GM21360 (cell line): Measurements from ENCODE around the gene RGL2.
A peak's percentile ranks its signal among the peaks of the same experiment; 100 is the strongest.
"Not testable (repeated sequence)": the region's sequence is repeated elsewhere in the genome, so short reads cannot be mapped to it uniquely, and the experiment has no call there.

Source experiments
- ATAC-seq: cut with Tn5 transposase; IDR thresholded peaks from one replicate; pipeline ENCODE4 v1.9.1; 2021; ENCODE audit warnings: mild to moderate bottlenecking, moderate library complexity; ENCODE audit not compliant: unreplicated experiment

The RGL2 gene

GRCh38 chr6:33298773-33299236 lies at the start of gene RGL2:
Gene RGL2 (minus strand): TSS chr6:33298942. CDS start chr6:33298610, 332 bp downstream.
- ATAC-seq: peak; percentile 13

GRCh38 chr6:33347816-33348215 lies 49.1 kb upstream of the RGL2 start:
- ATAC-seq: no peak

DNA sequence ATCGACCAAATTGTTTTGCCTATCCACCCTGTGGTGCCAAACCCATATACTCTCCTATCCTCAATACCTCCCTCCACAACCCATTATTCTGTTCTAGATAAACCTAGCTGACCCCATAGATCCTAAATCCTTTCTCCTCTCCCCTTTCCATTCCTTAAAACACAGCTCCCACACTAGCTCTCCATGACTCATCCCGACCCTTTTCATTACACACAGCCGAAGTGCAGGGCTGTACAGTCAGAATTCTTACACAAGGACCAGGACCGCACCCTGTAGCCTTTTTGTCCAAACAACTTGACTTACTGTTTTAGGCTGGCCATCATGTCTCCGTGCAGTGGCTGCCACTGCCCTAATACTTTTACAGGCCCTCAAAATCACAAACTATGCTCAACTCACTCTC lies 48.2 kb upstream of the RGL2 start:
- not testable (repeated sequence) for ATAC-seq

- no peak for ATAC-seq
Measured at GRCh38 chr6:33344701-33345697, 46.3 kb upstream of the RGL2 start.

DNA sequence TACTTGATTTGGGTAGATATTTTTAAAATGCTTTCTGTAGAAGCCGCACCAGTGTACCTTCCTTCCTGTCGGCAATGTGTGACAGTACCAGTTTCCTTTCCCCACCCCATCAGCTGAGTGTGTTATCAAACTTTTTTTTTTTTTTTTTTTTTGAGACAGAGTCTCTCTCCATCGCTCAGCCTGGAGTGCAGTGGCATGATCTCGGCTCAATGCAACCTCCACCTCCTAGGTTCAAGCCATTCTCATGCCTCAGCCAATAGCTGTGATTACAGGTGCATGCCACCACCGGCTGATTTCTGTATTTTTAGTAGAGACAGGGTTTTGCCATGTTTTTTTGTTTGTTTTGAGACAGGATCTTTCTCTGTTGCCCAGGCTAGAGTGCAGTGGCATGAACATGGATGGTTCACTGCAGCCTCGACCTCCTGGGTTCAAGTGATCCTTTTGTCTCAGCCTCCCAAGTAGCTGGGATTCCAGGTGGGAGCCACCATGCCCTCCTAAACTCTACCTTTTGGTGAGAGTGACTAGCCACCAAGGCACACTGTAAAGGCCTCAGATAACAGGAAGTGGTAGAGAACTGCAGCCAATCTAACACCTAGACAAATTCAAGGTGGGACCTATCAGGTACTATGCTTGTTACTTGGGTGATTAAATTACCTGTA lies 45.3 kb upstream of the RGL2 start:
- no peak for ATAC-seq

- ATAC-seq: not testable (repeated sequence)
Measured at GRCh38 chr6:33343606-33343952, 44.8 kb upstream of the RGL2 start.

- ATAC-seq: no peak
Measured at GRCh38 chr6:33339193-33339592, 40.5 kb upstream of the RGL2 start.

GRCh38 chr6:33336495-33336894 lies 37.8 kb upstream of the RGL2 start:
- no peak for ATAC-seq

- ATAC-seq: no peak
Measured at GRCh38 chr6:33335916-33336315, 37.2 kb upstream of the RGL2 start.

DNA sequence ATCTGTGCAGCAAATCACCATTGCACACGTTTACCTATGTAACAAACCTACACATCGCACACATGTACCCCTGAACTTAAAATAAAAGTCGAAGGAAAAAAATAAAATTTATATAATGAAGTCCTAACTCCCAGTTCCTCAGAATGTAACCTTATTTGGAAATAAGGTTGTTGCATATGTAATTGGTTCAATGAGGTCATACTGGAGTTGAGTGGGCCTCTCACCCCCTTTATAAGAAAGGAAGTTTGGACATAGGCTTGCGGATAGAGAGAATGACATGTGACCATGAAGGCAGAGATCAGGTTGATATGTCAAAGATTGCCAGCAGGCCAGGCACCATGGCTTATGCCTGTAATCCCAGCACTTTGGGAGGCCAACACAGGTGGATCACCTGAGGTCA lies 34.9 kb upstream of the RGL2 start:
- no peak for ATAC-seq

DNA sequence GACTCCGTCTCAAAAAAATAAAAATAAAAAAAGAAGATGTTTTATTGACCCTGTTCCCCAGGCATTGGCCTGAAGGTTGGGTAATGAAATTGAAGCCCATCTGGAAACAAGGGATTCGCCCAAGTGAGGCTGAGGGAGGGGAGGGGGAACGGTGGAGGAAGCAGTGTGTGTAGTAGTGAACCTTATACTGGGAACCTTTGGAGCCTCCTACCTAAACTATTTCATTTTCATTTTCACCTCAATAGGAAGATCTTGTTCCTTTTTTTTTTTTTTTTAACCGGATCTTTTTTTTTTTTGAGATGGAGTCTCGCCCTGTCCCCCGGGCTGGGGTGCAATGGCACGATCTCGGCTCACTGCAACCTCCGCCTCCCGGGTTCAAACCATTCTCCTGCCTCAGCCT lies 32.0 kb upstream of the RGL2 start:
- ATAC-seq: no peak

- no peak for ATAC-seq
Measured at GRCh38 chr6:33329058-33329457, 30.3 kb upstream of the RGL2 start.

- ATAC-seq: no peak
Measured at GRCh38 chr6:33324125-33324524, 25.4 kb upstream of the RGL2 start.

GRCh38 chr6:33323623-33323948 lies 24.8 kb upstream of the RGL2 start:
- peak; percentile 14 for ATAC-seq

DNA sequence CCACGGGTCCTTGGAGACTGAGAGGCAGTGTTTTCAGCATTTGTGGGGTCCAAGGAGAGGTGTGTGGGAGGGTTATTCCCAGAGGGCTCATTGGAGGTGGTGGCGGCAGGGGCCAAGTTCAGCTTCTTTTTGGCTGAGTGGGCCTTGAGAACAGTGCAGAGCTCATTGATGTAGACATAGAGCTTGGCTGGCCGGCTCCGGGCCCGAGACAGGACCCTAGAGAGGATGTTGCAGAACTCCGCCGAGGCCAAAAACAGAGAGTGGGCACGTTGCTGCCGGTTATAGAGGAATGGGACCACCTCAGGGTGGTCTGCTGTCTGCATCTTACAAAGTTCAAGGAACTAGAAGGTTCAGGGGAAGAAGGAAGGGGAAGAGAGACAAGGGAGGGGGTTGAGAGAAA lies 22.5 kb upstream of the RGL2 start:
- ATAC-seq: no peak

DNA sequence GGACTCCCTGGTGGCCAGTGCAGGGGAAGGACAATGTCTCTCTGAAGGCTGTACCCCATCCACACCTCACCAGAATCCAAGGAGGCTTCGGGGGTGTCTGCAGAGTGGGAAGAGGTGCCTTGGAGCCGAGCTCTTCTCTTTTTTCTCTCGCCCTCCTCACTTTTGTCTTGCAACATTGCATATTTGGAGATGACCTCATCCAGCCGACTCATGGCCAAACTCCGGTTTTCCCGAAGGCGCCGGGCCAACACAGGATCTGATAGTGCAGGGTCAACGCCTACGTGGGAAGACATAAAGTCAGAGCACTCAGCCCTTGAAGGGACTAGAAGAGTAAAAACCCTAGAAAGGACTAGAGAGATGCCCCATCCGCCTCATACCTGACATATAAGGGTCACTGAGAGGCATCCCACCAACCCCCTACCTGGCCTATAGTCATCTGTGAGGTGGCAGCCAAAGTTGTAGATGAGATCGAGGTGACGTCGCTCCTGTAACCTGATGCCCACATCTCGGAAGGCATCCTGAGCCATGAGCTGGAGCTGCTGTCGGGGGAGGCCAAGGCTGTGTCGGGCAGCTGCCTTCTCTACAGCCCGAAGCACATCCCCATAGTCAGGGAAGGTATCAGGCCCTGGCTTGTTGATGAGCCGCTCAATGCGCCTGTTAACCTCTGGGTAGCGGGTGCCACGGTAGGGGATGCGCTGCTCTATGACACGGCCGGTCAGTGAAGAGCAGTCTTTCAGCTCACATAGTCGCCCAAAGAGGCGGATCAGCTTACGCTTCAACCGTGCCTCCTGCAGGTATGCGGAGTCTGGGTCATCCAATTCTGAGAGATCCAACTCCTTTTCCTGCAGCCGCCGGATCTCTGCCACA lies 21.8 kb upstream of the RGL2 start:
- no peak for ATAC-seq

DNA sequence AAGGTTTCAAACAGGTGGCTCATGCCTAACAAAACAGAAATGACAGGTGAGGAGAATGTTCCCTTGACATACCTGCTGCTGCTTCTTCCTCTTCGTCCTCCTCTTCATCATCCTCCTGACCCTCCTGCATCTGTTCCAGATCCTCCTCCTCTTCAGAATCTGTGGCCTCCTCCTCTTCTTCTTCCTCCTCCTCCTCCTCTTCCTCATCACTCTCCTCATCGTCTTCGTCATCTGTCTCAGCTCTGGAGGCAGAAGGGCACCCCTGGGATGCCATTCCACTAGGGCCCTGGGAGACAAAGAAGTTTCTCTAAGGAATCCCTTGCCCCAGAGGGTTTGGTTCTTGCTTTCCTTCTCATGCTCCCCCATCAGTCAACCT lies 21.2 kb upstream of the RGL2 start:
- no peak for ATAC-seq

GRCh38 chr6:33318426-33319073 lies 19.8 kb upstream of the RGL2 start:
- ATAC-seq: no peak

DNA sequence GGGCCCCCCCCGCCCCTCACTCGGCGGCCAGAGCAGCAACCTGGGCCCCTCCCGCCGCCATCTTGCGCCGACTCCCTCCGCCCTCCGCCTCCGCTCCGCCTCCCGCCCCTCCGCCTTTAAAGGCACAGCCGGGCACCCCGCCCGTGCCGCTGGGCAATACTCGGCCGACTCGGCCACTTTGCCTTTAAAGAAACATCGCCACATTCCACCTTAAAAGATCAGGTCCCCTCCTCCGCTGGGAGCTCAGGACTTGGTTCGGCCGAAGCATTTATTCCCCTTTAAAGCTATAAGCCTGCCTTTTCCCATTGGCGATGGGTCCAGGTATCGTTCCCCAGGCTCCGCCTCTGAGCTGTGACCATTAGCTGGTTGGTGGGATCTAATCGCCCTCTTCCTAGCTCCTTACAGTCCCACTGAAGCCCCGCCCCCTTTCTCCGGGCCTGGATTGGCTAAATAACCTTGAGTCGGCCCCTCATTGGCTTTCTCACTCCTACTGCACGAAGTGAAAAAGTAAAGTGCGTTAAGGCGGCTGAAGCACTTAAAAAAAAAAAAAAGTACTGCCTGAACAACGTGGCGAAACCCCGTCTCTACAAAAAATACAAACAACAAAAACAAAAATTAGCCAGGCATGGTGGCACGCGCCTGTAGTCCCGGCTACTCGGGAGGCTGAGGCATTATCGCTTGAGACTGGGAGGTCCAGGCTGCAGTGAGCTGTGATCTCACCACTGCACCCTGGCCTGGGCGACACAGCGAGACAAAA lies 19.1 kb upstream of the RGL2 start, which contains the start of gene ZBTB22:
TSS of gene ZBTB22 (minus strand) at position 76 of the 757 bp plus-strand sequence. CDS start 828 bp downstream, outside the sequence.
- ATAC-seq: peak; percentile 41

DNA sequence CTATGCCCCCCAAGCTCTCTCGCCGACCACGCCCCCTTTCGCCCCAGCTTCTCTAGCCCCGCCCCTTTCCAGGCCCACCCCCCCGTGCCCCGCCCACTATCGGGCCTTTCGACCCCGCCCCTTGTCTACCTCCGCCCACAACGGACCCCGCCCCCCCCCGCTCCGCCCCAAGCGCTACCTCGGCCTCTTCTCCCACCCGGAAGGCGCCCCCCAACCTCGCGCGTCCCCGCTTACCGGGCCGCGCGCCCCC lies 18.6 kb upstream of the RGL2 start:
- ATAC-seq: no peak
